HL-60/S4 (cell line): Measurements from ENCODE around the gene CENPB.
"Not testable (repeated sequence)": the region's sequence is repeated elsewhere in the genome, so short reads cannot be mapped to it uniquely, and the experiment has no call there.

Experiments
- in situ Hi-C: fragments of 300-500 bp; cut with MboI; formaldehyde crosslinking; loops from 2 replicates; pipeline ENCODE4 v1.14.3; 2022; ENCODE audit warnings: low sequenced_read_pairs

Gene CENPB, protein sequence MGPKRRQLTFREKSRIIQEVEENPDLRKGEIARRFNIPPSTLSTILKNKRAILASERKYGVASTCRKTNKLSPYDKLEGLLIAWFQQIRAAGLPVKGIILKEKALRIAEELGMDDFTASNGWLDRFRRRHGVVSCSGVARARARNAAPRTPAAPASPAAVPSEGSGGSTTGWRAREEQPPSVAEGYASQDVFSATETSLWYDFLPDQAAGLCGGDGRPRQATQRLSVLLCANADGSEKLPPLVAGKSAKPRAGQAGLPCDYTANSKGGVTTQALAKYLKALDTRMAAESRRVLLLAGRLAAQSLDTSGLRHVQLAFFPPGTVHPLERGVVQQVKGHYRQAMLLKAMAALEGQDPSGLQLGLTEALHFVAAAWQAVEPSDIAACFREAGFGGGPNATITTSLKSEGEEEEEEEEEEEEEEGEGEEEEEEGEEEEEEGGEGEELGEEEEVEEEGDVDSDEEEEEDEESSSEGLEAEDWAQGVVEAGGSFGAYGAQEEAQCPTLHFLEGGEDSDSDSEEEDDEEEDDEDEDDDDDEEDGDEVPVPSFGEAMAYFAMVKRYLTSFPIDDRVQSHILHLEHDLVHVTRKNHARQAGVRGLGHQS

DNA sequence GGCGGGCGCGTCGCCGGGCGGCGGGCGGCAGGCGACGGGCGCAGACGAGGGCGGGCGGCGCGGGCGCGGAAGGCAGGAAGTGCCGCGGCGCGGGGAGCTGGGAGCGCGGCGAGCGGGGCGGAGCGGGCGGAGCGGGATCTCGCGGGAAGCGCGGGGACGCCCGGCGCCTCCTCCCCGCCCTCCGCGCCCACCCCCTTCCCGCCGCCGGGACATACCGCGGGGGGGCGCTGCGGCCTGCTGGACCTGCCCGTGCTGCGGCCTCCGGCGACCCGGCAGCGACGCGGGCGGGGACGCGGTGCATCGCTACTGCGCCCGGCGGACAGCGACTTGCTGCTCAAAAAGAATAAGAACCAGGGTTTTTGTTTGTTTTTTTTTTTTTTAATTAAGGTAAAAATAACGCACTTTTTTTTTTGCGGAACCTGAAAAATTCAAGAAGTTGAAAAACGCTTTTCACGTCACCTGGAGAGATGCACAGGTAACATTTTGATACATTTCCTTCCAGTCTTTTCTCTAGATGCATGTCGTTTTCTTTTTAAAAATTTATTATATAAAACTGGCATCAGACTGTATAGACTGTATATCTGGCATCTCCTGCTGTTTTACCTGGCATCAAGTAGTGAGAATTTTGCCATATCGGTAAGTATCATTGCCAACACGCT, at the start of gene CENPB:
CENPB (minus strand) TSS at position 76 of the 659 bp plus-strand sequence. CDS start 257 bp downstream, outside the sequence.
- in situ Hi-C loops = loop anchor here (10.0 to 25.0 kb wide), 2 partner anchors 68 to 301 kb away; no protein-coding TSS in a partner anchor

DNA sequence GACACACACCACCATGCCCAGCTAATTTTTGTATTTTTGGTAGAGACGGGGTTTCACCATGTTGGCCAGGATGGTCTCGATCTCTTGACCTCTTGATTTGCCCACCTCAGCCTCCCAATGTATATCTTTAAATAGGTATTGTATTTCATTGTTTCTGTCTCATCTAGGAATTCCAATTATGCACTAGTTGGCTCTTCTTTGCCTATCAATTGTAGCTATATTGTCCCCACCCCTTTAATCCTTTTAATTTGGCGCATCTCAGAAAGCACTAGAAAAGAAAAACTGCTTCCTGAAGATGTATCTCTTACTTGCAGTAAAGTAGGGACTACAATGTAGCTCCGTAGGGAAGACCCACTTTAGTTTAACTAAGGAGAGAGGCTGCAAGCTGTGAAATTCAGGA, 49.6 kb upstream of the CENPB start:
- in situ Hi-C loops = no loop called here

DNA sequence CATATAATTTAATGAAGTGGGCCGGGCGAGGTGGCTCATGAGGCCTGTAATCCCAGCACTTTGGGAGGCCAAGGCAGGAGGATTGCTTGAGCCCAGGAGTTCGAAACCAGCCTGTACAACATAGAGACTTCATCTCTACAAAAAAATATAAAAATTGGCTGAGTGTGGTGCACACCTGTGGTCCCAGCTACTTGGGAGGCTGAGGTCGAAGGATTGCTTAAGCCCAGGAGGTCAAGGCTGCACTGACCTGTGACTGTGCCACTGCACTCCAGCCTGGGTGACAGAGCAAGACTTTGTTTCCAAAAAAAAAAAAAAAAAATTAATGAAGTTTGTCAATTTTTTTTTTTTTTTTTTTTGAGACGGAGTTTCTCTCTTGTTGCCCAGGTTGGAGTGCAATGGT, 43.4 kb upstream of the CENPB start:
- in situ Hi-C loops = not testable (repeated sequence)

DNA sequence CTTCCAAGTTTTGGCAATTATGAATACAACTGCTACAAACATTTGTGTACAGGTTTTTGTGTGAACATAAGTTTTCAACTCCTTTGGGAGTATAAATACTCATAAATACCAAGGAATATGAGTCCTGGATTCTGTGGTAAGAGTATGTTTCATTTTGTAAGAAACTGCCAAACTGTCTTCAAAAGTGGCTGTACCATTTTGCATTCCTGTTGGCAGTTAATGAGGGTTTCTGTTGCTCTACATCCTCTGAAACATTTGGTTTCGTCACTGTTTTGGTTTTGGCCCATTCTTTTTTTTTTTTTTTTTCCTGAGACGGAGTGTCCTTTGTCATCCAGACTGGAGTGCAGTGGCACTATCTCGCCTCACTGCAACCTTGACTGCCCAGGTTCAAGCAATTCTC, 42.3 kb upstream of the CENPB start:
- in situ Hi-C loops = no loop called here

DNA sequence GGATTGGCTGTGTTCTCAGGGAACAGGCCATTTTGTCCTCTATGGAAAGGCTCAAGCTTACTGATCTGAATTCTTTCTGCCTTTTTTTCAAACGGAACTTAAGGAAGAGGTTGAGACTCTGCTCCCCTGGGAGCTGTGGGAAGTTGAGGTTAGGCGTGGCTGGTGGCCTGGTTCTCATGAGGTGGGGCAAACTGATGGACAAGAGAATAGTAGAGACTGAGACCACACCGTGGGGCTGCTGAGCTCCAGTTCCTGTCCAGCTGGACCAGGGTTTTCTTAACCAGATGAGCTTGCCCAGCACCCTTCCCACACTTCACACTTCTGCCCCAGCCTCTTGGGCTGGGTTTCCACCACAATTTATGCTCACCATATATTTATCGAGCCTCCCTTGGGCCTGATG, 39.9 kb upstream of the CENPB start:
- in situ Hi-C loops = no loop called here

DNA sequence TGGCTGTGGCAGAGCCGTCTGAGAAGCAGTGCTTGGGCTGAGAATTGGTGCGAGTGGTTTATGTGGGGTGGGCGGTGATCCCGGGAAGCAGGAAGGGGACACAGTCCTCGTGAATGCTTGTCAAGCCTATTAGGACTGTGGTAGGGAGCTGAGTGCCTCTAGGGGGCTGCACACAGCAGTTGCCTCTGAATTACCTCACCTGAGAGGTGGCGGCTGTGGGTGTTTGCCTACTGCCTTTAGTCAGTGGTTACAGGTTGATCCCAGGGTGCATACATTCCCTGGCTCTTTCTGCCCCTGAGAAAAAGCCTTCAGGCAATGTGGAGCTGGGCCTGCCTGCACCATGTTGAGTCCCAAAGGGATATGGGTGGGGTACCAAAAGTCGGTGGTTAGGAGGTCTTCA, 39.0 kb upstream of the CENPB start:
- in situ Hi-C loops = no loop called here

DNA sequence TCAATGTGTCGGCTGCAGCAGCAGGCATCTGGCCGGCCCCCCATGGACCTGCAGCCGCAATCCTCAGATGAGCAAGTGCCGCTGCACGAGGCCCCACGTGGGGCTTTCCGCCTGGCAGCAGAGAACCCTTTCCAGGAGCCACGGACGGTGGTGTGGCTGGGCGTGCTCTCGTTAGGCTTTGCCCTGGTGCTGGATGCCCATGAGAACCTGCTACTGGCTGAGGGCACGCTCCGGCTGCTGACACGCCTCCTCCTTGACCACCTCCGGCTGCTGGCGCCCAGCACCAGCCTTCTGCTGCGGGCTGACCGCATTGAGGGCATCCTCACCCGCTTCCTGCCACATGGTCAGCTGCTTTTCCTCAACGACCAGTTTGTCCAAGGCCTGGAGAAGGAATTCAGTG, 37.3 kb upstream of the CENPB start:
- in situ Hi-C loops = no loop called here

DNA sequence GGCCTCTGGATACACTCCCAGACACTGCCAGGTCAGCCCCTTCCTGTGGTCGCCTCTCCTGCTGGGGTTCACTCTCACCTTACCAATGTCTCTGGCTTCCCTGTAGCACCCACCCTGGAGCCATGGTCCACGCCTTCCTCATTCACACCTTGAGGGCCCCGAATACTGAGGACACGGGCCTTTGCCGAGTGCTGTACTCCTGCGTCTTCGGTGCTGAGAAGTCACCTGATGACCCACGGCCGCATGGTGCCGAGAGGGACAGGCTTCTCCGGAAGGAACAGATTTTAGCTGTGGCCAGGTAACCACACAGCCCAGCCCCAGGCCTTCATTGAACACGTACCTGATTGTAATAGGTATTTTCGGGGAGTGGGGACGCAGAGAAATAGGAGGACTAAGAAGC, 35.5 kb upstream of the CENPB start:
- in situ Hi-C loops = no loop called here

DNA sequence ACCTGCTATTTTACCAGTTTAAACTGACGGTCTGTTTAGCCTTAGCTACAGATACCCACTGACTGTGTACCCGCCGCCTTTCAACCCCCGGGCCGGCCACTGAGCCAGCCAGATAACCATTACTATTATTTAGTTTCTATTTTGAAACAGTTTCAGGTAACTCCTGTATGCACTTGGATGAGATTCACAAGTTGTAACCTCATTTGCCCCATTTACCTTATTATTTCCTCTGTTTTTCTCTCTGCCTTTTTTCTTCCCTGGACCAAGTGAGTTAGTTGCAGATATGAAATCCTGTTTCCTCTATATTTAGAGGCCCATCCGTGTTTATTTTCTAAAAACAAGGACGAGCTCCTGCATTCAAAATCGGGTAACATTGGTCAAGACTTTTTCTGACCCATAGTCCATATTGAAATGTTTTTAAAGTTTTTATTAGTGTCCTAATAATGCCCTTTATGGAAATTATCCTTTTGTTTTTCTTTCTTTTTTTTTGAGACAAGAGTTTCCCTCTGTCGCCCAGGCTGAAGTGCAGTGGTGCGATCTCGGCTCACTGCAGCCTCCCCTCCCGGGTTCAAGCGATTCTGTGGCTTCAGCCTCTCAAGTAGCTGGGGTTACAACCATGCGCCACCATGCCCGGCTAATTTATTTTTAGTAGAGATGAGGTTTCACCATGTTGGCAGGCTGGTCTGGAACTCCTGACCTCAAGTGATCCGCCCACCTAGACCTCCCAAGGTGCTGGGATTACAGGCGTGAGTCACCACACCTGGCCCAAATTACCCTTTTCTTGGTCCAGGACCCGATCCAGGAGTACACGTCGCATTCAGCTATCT, 34.6 kb upstream of the CENPB start:
- in situ Hi-C loops = no loop called here

DNA sequence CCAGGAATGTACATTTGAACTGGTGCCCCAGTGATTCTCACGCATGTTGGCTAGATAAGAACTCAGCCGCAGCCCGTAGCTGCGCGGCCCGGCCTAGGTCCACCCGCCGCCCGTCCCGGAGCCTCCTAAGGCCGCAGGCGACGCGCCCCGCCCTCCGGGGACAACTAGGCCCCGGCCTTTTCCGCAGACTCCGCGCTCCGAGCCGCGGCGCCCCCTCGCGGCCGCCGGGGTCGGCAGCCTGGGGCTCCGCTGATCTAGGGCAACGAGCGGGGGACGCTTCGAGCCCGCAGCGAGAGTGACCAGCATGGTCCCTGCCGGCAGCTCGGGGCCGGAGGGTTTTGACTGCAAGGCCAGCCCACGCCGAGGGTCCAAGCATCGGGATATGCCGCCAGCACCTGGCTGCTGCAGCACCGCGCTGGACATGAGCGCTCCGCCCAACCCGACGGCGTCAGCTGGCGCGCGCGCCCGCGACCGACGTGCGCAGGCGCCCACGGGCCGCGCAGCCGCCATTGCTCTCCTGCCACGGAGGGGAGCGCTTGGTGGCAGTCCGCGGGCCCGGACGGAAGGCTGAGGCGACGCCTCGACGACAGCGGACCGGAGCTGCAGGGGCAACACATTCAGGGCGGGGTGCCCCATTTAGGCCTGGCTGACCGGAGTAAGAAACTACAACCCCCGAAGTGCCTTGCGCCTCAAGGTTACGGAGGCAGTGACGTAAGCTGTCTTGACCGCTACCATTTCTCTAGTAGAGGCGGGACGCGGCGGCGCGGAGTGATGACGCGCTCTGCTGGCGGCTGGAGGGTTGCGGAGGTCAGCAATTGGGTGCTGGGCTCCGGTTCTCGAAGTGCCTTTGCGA, 33.7 kb upstream of the CENPB start, which contains the start of gene AP5S1:
AP5S1 (plus strand) TSS at position 500 of the 853 bp plus-strand sequence. CDS start 1,571 bp downstream, outside the sequence.
- in situ Hi-C loops = no loop called here

DNA sequence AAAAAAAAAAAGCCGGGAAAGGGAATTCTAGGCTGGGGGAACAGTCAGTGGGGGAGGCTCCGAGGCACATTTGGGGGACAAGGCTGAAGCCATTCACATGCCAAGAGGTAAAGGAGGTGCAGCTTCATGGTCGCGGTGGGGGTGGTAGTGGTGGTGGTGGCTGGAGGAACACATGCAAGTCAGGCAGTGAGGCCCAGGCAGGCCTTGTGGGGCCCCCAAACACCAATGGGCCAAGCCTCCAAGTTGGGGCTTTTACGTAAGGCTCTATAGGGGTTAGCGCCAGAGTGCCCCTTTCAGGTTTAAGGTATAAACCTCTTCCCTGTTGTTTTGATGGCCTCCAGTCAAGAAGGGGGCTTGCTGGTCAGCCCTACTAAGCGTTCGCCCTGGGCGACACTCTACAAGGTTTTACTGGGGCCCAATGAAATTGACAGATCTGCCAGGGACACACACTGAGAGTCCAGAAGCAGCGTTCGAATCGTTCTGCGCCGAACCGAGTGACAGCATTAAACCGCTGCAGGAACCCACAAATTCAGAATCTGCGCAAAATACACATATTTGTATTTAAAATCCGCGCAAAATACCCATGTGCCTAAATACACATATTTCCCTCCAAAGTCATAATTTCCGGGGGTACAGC, 33.0 kb upstream of the CENPB start:
- in situ Hi-C loops = no loop called here

DNA sequence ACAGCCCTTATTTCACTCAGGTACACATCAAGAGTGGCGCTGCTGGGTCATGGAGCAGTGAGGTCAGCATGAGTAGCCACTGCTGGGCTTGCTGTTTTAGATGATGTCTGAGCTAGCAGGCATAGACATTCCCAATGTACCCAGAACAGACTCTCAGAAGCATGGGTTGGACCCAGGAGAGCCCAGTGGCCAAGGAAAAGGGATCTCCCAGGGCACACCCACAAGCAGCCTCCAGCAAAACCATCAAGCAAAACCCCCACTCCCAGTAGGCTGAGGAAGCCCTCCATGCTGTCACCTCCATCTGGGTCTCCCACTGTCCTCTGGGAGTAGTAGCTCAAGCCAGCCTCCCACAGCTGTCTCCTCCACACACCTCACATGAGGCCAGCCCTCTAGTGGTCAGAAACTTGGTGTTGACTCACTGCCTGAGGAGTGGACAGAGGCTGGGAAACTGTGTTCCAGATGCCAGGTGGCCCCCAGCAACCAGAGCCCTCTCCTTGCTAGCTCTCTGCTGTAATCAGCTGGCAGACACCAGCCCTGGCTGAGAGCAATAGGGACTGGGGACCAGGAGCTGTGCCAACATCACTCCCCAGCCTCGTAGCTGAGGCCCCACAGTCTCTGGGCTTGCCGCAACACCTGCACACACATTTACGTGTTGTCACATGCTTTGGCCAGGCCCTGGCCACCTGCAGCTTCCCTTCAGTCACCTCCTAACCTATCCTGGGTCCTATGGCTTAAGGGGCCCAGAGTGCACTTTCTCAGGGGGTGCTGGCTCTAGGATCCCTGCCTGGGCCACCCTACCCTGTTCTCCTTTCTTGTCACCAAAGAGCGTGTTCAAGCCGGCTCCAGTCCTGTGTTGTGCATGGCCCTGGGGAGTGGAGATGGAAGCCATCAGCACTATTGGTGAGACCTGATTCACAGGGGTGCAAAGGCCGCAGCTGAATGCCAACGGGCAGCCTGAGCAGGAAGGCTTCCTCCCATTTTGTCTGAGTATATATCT, 31.9 kb upstream of the CENPB start:
- in situ Hi-C loops = no loop called here

DNA sequence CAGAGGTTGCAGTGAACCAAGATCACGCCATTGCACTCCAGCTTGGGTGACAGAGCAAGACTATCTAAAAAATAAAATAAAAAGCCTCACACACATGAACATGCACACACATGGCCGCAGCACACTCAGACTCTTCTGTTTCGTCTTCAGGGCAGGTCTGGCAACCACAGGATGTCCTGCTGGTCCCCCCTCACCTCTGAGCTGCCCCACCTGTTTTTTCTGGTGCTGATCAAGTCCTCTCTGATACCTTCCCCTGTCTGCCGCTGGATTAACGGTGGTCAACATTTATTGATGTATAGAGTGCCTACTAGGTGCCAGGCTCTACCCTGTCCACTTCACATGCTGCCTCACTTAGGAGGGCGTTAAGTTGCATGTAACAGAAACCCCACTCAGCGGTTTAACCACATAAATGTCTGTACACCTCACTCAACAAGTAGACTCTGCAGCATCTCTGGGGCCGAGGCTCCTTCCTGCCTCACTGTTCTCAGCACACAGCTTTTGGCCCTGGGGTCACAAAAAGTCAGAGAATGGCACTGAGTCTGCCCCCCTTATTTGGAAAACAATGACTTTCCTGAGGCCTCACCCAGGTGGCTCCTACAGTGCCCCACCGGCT, 29.3 kb upstream of the CENPB start:
- in situ Hi-C loops = no loop called here

DNA sequence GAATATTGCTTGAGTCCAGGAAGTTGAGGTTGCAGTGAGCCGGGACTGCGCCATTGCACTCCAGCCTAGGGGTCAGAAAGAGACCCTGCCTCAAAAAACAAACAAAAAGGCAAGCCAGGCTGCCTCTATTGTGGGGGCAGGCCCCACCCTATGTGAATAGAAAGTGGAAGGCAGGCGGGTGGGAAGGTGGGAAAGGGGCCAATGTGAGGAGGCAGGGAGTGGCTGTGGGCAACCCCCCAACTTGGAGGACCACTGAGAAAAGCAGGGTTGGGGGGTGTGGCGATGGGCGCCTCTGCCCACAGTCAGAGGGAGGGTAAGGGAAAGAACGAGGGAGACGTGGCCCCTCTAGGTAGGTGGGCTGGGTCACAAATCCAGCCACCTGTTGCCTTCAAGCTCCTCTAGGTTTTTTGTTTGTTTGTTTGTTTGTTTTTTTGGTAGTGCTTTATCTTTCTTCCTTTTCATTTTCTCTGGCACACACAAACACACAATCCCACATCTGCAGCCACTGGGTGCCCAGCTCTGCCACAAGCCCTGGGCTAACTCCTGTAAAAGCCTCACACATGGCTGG, 28.5 kb upstream of the CENPB start:
- in situ Hi-C loops = no loop called here

DNA sequence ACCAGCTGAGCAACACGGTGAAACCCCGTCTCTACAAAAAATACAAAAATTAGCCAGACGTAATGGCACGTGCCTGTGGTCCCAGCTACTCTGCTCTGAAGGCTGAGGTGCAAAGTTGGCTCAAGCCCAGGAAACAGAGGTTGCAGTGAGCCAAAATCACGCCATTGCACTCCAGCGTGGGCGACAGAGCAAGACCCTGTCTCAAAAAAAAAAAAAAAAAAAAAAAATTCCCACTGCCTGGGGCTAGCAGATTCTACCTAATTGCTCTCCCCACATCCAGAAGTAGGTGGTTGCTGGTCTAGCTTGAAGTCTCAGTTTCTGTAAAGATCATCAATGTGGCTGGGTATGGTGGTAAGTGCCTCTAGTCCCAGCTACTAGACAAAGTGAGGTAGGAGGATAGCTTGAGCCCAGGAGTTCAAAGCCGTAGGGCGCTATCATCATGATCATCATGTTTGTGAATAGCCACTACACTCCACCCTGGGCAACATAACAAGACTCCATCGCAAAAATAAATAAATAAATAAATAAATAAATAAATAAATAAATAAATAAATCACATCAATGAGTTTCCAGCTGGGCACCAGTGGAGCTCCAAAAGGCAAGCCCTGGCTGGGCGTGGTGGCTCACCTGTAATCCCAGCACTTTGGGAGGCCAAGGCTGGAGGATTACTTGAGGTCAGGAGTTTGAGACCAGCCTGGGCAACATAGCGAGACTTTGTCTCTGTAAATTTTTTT, 27.5 kb upstream of the CENPB start:
- in situ Hi-C loops = no loop called here

DNA sequence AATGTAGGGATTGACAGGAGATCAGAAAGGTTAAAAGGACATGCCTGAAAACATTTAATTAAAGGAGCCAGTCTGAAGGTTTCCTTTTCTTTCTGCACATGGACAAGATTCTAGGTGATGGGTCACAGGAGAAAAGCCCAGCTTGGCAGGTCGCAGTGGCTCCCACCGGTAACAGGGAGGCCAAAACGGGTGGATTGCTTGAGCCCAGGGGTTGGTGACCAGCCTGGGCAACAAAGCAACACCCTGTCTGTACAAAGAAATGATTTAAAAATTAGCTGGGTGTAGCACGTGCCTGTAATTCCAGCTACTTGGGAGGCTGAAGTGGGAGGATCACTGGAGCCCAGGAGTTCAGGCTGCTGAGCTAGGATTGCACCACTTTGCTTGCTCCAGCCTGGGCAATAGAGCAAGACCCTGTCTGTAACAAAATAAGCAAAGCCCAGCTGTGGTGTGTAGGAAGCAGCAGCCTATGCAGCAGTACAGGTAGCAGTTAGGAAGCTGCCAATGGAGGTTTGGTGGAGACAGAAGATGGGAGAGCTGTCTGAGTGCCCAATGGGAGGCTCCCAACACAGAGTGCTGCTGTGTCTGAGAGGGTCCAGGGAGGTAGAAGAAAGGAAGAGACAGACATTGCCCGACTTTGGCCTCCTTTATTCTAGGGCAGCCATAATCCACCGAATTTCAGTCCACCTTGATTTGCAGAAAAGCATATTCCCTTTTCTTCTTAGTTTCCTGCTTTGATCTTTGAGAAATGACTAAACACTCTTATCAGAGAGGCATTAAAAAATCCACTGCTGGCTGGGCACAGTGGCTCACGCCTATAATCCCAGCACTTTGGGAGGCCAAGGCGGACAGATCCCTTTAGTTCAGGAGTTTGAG, 26.7 kb upstream of the CENPB start:
- in situ Hi-C loops = no loop called here
